A172 (cell line): ENCODE data around the gene LTB. TPM values are rescaled to one million over a fixed set of nuclear protein-coding genes. Genes with fewer than 3 reads are reported as not detected.

Experiments used
- DNase-seq: peaks from one replicate; pipeline ENCODE4 v3.0.0-alpha.2; 2015; ENCODE audit warnings: low spot score
- total RNA-seq: library from RNA; depleted of rRNA; stranded (reverse); fragments of >200 nt; shearing (Covaris generic); gene quantifications from 2 replicates; pipeline ENCODE4 v1.2.3, GENCODE V29; 2014; rRNA removed

LTB gene
- total RNA-seq, 1 experiment from 2014 or later = not detected

- no peak for DNase-seq
Measured at GRCh38 chr6:31531162-31531561, 51.1 kb downstream of the LTB start.

GRCh38 chr6:31530659-31531058 is 51.6 kb downstream of the LTB start:
- DNase-seq = no peak

Other genes starting within 250 kb of the LTB start
- gene HLA-B, start 225.2 kb downstream of the LTB start, total RNA-seq = 284 and 365 TPM in 2 replicates
- 60.3 and 67.6 TPM in 2 replicates for gene MICA, start 178.8 kb downstream of the LTB start, total RNA-seq
- gene MICB, start 84.3 kb downstream of the LTB start, total RNA-seq = 16.5 and 17.1 TPM in 2 replicates
- gene MCCD1, start 53.5 kb downstream of the LTB start, total RNA-seq = not detected in 2 replicates
- gene DDX39B, start 40.4 kb downstream of the LTB start, total RNA-seq = 317 and 405 TPM in 2 replicates
- gene ATP6V1G2, start 35.8 kb downstream of the LTB start, total RNA-seq = 1.4 and 2.3 TPM in 2 replicates
- 21.1 and 22.0 TPM in 2 replicates for gene NFKBIL1, start 34.8 kb downstream of the LTB start, total RNA-seq
- gene LTA, start 10.1 kb downstream of the LTB start, total RNA-seq = not detected in 2 replicates
- gene TNF, start 6.9 kb downstream of the LTB start, total RNA-seq = not detected in 2 replicates
- not detected in 2 replicates for gene LST1, start 3.9 kb upstream of the LTB start, total RNA-seq
- not detected in 2 replicates for gene NCR3, start 10.6 kb upstream of the LTB start, total RNA-seq
- gene AIF1, start 32.8 kb upstream of the LTB start, total RNA-seq = not detected in 2 replicates
- gene PRRC2A, start 38.3 kb upstream of the LTB start, total RNA-seq = 46.7 and 55.9 TPM in 2 replicates
- 176 and 186 TPM in 2 replicates for gene BAG6, start 70.2 kb upstream of the LTB start, total RNA-seq
- gene APOM, start 73.5 kb upstream of the LTB start, total RNA-seq = 2.0 and 4.2 TPM in 2 replicates
- gene C6orf47, start 78.4 kb upstream of the LTB start, total RNA-seq = 15.9 and 22.0 TPM in 2 replicates
- 9.5 and 13.2 TPM in 2 replicates for gene GPANK1, start 82.6 kb upstream of the LTB start, total RNA-seq
- 263 and 282 TPM in 2 replicates for gene CSNK2B, start 83.7 kb upstream of the LTB start, total RNA-seq
- gene LY6G5B, start 87.6 kb upstream of the LTB start, total RNA-seq = 1.2 and 2.0 TPM in 2 replicates
- gene LY6G5C, start 98.6 kb upstream of the LTB start, total RNA-seq = not detected in 2 replicates
- 38.5 and 40.9 TPM in 2 replicates for gene ABHD16A, start 120.9 kb upstream of the LTB start, total RNA-seq
- gene LY6G6F, start 124.4 kb upstream of the LTB start, total RNA-seq = not detected in 2 replicates
- not detected in 2 replicates for gene LY6G6D, start 132.9 kb upstream of the LTB start, total RNA-seq
- gene LY6G6C, start 139.3 kb upstream of the LTB start, total RNA-seq = not detected in 2 replicates
- not detected in 2 replicates for gene MPIG6B, start 140.9 kb upstream of the LTB start, total RNA-seq
- 134 and 166 TPM in 2 replicates for gene DDAH2, start 146.9 kb upstream of the LTB start, total RNA-seq
- gene CLIC1, start 154.1 kb upstream of the LTB start, total RNA-seq = 927 and 1,153 TPM in 2 replicates
- 3.2 and 6.1 TPM in 2 replicates for gene MSH5, start 157.6 kb upstream of the LTB start, total RNA-seq
- 1.1 and 3.0 TPM in 2 replicates for gene SAPCD1, start 180.2 kb upstream of the LTB start, total RNA-seq
- gene VWA7, start 194.9 kb upstream of the LTB start, total RNA-seq = 0.60 and 3.2 TPM in 2 replicates
- 56.0 and 58.8 TPM in 2 replicates for gene VARS1, start 213.3 kb upstream of the LTB start, total RNA-seq
- gene LSM2, start 224.5 kb upstream of the LTB start, total RNA-seq = 80.4 and 88.0 TPM in 2 replicates
- gene HSPA1L, start 232.9 kb upstream of the LTB start, total RNA-seq = 1.4 and 3.0 TPM in 2 replicates
- gene HSPA1A, start 233.1 kb upstream of the LTB start, total RNA-seq = 1.2 and 4.1 TPM in 2 replicates
- 312 and 358 TPM in 2 replicates for gene HSPA1B, start 245.3 kb upstream of the LTB start, total RNA-seq